Epithelial cell of esophagus (primary cell): ENCODE results near the gene PCDHA1.
"Not testable (repeated sequence)": the region's sequence is repeated elsewhere in the genome, so short reads cannot be mapped to it uniquely, and the experiment has no call there.

Experiments used
- DNase-seq: peaks from one replicate; pipeline ENCODE4 v3.0.0; 2010; ENCODE audit warnings: low read depth
- H3K4me3 ChIP-seq: 2 replicates; pipeline ENCODE4 v1.5.1; 2011; ENCODE audit warnings: mild to moderate bottlenecking, low read length, control low read depth
- CTCF ChIP-seq: IDR thresholded peaks from 2 replicates; pipeline ENCODE4 v1.5.1; 2011; ENCODE audit warnings: low read depth, mild to moderate bottlenecking, low read length, control low read depth, inconsistent platforms; ENCODE audit not compliant: insufficient read depth; ENCODE audit errors: missing control alignments

PCDHA1 gene

GRCh38 chr5:140800816-140801493 is 15.0 kb downstream of the PCDHA1 start, which contains the start of gene PCDHA3:
Gene PCDHA3, plus strand, starts transcription at chr5:140801057.
- no peak for TF ChIP-seq CTCF
- H3K4me3 ChIP-seq = no peak within 1 kb of the TSS
- DNase-seq = peak; percentile 10

GRCh38 chr5:140801494-140801841 is 15.5 kb downstream of the PCDHA1 start:
- no peak for DNase-seq
- no peak overlapping the region for H3K4me3 ChIP-seq
- no peak for TF ChIP-seq CTCF

GRCh38 chr5:140802381-140802780 is 16.4 kb downstream of the PCDHA1 start:
- H3K4me3 ChIP-seq, DNase-seq: not testable (repeated sequence)

- DNase-seq = no peak
- no peak overlapping the region for H3K4me3 ChIP-seq
- TF ChIP-seq CTCF = no peak
Observed at GRCh38 chr5:140802781-140803271, 16.9 kb downstream of the PCDHA1 start.

GRCh38 chr5:140806834-140807775 is 21.2 kb downstream of the PCDHA1 start, which contains the start of gene PCDHA4:
Gene PCDHA4, plus strand, starts transcription at chr5:140807068.
- TF ChIP-seq CTCF = peak; percentile 4
- no peak within 1 kb of the TSS for H3K4me3 ChIP-seq
- no peak for DNase-seq

GRCh38 chr5:140808241-140808888 is 22.4 kb downstream of the PCDHA1 start:
- not testable (repeated sequence) for DNase-seq, H3K4me3 ChIP-seq

GRCh38 chr5:140808889-140809291 is 22.9 kb downstream of the PCDHA1 start:
- DNase-seq = no peak
- no peak for TF ChIP-seq CTCF
- no peak overlapping the region for H3K4me3 ChIP-seq
